ENCODE results near the gene GPR78. TPM values are rescaled to one million over a fixed set of nuclear protein-coding genes. Genes with fewer than 3 reads are reported as not detected.
"Not testable (repeated sequence)": the region's sequence is repeated elsewhere in the genome, so short reads cannot be mapped to it uniquely, and the experiment has no call there.

Gene GPR78
- total RNA-seq, 6 experiments from 2014 or later, result 0.05 to 0.14 (median 0.09) TPM; not detected in 2

GRCh38 chr4:8618421-8618820 is 38.2 kb downstream of the GPR78 start:
- Mint-ChIP-seq H3K4me1 (ENCODE audit: low read depth) (no peaks in the 10 kb centered on the region), H3K27ac (no peak overlapping the region), H3K9me3 (no peaks in the 10 kb centered on the region), H3K36me3 (ENCODE audit: low read depth) (no peaks in the 10 kb centered on the region), H3K27me3 (ENCODE audit: insufficient read depth) (peaks cover 29% of the 10 kb centered on the region), H3K4me3 (no peak overlapping the region)
- TF ChIP-seq CTCF (IDR thresholded peaks at IDR 0.05), result no peak
- no peak for DNase-seq

- Mint-ChIP-seq H3K27ac (no peak overlapping the region), H3K27me3 (ENCODE audit: insufficient read depth) (peaks cover 29% of the 10 kb centered on the region), H3K36me3 (ENCODE audit: low read depth) (no peaks in the 10 kb centered on the region), H3K4me1 (ENCODE audit: low read depth) (no peaks in the 10 kb centered on the region), H3K4me3 (no peak overlapping the region), H3K9me3 (no peaks in the 10 kb centered on the region)
- no peak for DNase-seq
- no peak for TF ChIP-seq CTCF (IDR thresholded peaks at IDR 0.05)
These were observed 38.9 kb downstream of the GPR78 start for GRCh38 chr4:8618961-8619720.

- not testable (repeated sequence) for DNase-seq; H3K27ac Mint-ChIP-seq; H3K4me1 Mint-ChIP-seq (ENCODE audit: low read depth); H3K4me3 Mint-ChIP-seq; H3K9me3 Mint-ChIP-seq; H3K36me3 Mint-ChIP-seq (ENCODE audit: low read depth)
- peaks cover 19% of the 10 kb centered on the region for H3K27me3 Mint-ChIP-seq (ENCODE audit: insufficient read depth)
These were observed 40.9 kb downstream of the GPR78 start for GRCh38 chr4:8621135-8621534.

- H3K4me3 Mint-ChIP-seq; H3K4me1 Mint-ChIP-seq (ENCODE audit: low read depth); H3K27ac Mint-ChIP-seq; H3K27me3 Mint-ChIP-seq (ENCODE audit: insufficient read depth); H3K9me3 Mint-ChIP-seq; DNase-seq; H3K36me3 Mint-ChIP-seq (ENCODE audit: low read depth): not testable (repeated sequence)
These were observed 44.5 kb downstream of the GPR78 start for GRCh38 chr4:8624601-8625272.

GRCh38 chr4:8630240-8630905 is 50.2 kb downstream of the GPR78 start:
- not testable (repeated sequence) for H3K27me3 Mint-ChIP-seq (ENCODE audit: insufficient read depth); H3K27ac Mint-ChIP-seq; H3K4me1 Mint-ChIP-seq (ENCODE audit: low read depth); H3K36me3 Mint-ChIP-seq (ENCODE audit: low read depth); H3K4me3 Mint-ChIP-seq; DNase-seq; H3K9me3 Mint-ChIP-seq

GRCh38 chr4:8631896-8632295 is 51.7 kb downstream of the GPR78 start:
- H3K27ac Mint-ChIP-seq; H3K27me3 Mint-ChIP-seq (ENCODE audit: insufficient read depth); H3K4me3 Mint-ChIP-seq; DNase-seq; H3K4me1 Mint-ChIP-seq (ENCODE audit: low read depth); H3K9me3 Mint-ChIP-seq; H3K36me3 Mint-ChIP-seq (ENCODE audit: low read depth): not testable (repeated sequence)

GRCh38 chr4:8634773-8635172 is 54.6 kb downstream of the GPR78 start:
- H3K27ac Mint-ChIP-seq; H3K9me3 Mint-ChIP-seq; DNase-seq; H3K36me3 Mint-ChIP-seq (ENCODE audit: low read depth); H3K4me3 Mint-ChIP-seq; H3K27me3 Mint-ChIP-seq (ENCODE audit: insufficient read depth); H3K4me1 Mint-ChIP-seq (ENCODE audit: low read depth): not testable (repeated sequence)

GRCh38 chr4:8635897-8636554 is 55.8 kb downstream of the GPR78 start:
- H3K4me1 Mint-ChIP-seq (ENCODE audit: low read depth); H3K9me3 Mint-ChIP-seq; H3K4me3 Mint-ChIP-seq; H3K36me3 Mint-ChIP-seq (ENCODE audit: low read depth); DNase-seq; H3K27ac Mint-ChIP-seq: not testable (repeated sequence)
- H3K27me3 Mint-ChIP-seq (ENCODE audit: insufficient read depth), result peaks cover 14% of the 10 kb centered on the region

Other genes with a start within 250 kb of the GPR78 start
- gene ACOX3, start 139.7 kb upstream of the GPR78 start, total RNA-seq (2021; fragmentation: NEBNext Ultra II Directional; extraction: Animal tissue kit (Norgen Biotek cat#: 25700)), result 10 to 100 TPM; 18.6 to 23.2 (median 19.9) TPM
- gene TRMT44, start 139.6 kb upstream of the GPR78 start, total RNA-seq (2021; fragmentation: NEBNext Ultra II Directional; extraction: Animal tissue kit (Norgen Biotek cat#: 25700)), result 10 to 100 TPM in 3 of 6 experiments, 1 to 10 TPM in 3; 8.8 to 10.7 (median 10.0) TPM
- gene CPZ, start 12.4 kb downstream of the GPR78 start, total RNA-seq (2021; fragmentation: NEBNext Ultra II Directional; extraction: Animal tissue kit (Norgen Biotek cat#: 25700)), result 1 to 10 TPM; 1.9 to 3.5 (median 2.5) TPM